B cell (primary cell): Measurements from ENCODE around the gene PCBP3.

ENCODE experiments used
- CTCF ChIP-seq: fragments of 200-600 bp; IDR thresholded peaks from one replicate; pipeline ENCODE4 v1.8.0; 2022; ENCODE audit warnings: antibody characterized with exemption, mild to moderate bottlenecking
- EZH2 ChIP-seq: IDR thresholded peaks from 2 replicates; pipeline ENCODE4 v1.6.1; 2012; ENCODE audit warnings: borderline replicate concordance, low read depth, mild to moderate bottlenecking, moderate library complexity, low read length; ENCODE audit not compliant: insufficient read depth, poor library complexity, severe bottlenecking

DNA sequence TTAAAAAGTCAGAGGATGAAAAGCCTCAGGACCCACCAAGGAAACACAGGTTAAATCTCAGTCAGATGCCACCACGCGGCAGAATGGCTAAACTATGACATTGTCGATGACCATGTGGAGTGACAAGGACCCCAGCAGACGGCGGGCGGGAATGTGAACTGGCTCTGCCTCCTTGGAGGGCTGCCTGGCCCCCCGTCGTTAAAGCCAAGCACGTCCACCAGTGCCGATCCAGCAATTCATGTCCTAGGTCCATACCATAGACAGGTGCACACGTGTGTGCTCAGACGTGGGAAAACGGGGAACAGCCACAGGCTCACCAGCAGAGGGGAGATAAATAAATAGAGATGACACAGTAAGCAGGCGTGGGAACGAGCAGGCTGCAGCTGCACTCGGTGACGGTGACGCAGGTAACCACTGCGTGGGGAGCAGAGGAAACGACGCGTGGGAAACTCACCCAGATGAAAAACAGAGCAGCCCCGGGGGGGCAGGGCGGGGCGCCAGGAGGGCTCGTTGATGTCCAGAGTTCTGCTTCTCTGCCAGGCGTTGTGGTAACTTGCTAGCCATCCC, 28.3 kb upstream of the PCBP3 start:
- TF ChIP-seq CTCF (no peak), EZH2 (no peak)
